Measurements from ENCODE around the gene PRSS48. TPM values are rescaled to one million over a fixed set of nuclear protein-coding genes. Genes with fewer than 3 reads are reported as not detected.

Gene PRSS48
- polyA plus RNA-seq, 1 donor from 2014 or later, result not detected

DNA sequence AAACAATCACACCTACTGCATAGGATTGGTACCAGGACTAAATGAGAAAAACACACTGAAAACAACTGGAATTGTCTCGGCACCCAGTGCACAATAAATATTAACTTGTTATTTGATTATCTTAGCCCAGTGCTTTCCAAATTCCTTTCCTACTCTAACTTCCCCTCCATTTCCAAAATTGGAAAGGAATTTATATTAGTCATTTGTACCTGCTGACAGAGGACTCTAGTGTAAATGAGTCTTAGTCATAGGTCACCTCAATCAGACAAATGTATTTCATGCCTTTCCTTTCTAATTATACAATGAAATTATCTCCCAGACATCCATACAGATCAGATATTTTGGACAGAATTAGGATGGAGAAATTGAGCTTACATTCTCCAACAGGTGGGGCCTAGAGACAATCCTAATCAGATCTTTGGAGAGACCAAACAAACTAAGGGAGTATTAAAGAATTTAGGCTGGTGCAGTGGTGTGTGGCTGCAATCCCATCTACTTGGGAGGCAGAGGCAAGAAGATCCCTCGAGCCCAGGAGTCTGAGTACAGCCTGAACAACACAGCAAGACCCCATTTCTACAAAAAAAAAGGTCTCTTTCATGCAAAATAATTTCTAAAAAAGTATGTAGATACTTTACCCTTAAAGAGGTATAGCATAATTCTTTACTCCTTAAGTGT lies 38.4 kb downstream of the PRSS48 start:
- TF ChIP-seq POLR2AphosphoS5 (IDR thresholded peaks at IDR 0.05), result no peak
- no peak for TF ChIP-seq EP300 (conservative IDR thresholded peaks at IDR 0.05; ENCODE audit: poor library complexity, severe bottlenecking)
- TF ChIP-seq EZH2 (IDR thresholded peaks at IDR 0.05; ENCODE audit: borderline replicate concordance, insufficient read depth, low read length, poor library complexity, severe bottlenecking), result no peak
- no peak for TF ChIP-seq TAF1 (IDR thresholded peaks at IDR 0.05; ENCODE audit: low read depth)
- no peak for TF ChIP-seq SMC3 (conservative IDR thresholded peaks at IDR 0.05; ENCODE audit: poor library complexity)
- TF ChIP-seq RAD21 (conservative IDR thresholded peaks at IDR 0.05), result no peak
- TF ChIP-seq, protein P1, sequence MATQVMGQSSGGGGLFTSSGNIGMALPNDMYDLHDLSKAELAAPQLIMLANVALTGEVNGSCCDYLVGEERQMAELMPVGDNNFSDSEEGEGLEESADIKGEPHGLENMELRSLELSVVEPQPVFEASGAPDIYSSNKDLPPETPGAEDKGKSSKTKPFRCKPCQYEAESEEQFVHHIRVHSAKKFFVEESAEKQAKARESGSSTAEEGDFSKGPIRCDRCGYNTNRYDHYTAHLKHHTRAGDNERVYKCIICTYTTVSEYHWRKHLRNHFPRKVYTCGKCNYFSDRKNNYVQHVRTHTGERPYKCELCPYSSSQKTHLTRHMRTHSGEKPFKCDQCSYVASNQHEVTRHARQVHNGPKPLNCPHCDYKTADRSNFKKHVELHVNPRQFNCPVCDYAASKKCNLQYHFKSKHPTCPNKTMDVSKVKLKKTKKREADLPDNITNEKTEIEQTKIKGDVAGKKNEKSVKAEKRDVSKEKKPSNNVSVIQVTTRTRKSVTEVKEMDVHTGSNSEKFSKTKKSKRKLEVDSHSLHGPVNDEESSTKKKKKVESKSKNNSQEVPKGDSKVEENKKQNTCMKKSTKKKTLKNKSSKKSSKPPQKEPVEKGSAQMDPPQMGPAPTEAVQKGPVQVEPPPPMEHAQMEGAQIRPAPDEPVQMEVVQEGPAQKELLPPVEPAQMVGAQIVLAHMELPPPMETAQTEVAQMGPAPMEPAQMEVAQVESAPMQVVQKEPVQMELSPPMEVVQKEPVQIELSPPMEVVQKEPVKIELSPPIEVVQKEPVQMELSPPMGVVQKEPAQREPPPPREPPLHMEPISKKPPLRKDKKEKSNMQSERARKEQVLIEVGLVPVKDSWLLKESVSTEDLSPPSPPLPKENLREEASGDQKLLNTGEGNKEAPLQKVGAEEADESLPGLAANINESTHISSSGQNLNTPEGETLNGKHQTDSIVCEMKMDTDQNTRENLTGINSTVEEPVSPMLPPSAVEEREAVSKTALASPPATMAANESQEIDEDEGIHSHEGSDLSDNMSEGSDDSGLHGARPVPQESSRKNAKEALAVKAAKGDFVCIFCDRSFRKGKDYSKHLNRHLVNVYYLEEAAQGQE (IDR thresholded peaks at IDR 0.05; ENCODE audit: borderline replicate concordance), result no peak
- TF ChIP-seq MXI1 (conservative IDR thresholded peaks at IDR 0.05; ENCODE audit: poor library complexity, severe bottlenecking), result no peak
- TF ChIP-seq, protein P2, sequence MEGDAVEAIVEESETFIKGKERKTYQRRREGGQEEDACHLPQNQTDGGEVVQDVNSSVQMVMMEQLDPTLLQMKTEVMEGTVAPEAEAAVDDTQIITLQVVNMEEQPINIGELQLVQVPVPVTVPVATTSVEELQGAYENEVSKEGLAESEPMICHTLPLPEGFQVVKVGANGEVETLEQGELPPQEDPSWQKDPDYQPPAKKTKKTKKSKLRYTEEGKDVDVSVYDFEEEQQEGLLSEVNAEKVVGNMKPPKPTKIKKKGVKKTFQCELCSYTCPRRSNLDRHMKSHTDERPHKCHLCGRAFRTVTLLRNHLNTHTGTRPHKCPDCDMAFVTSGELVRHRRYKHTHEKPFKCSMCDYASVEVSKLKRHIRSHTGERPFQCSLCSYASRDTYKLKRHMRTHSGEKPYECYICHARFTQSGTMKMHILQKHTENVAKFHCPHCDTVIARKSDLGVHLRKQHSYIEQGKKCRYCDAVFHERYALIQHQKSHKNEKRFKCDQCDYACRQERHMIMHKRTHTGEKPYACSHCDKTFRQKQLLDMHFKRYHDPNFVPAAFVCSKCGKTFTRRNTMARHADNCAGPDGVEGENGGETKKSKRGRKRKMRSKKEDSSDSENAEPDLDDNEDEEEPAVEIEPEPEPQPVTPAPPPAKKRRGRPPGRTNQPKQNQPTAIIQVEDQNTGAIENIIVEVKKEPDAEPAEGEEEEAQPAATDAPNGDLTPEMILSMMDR (IDR thresholded peaks at IDR 0.05; ENCODE audit: poor library complexity, severe bottlenecking), result no peak
- Histone ChIP-seq H3K9ac (ENCODE audit: low read length) (no peak overlapping the region), H3K36me3 (ENCODE audit: insufficient read depth, low read length) (no peaks in the 10 kb centered on the region), H3F3A (ENCODE audit: insufficient read depth, low read length, poor library complexity, severe bottlenecking) (no peaks in the 10 kb centered on the region), H3K79me2 (replicated peaks; ENCODE audit: insufficient read depth, low read length) (no peaks in the 10 kb centered on the region), H4K20me1 (ENCODE audit: insufficient read depth) (no peaks in the 10 kb centered on the region), H3K9me2 (ENCODE audit: insufficient read depth, low read length) (no peaks in the 10 kb centered on the region), H3K9me3 (ENCODE audit: low read length) (no peaks in the 10 kb centered on the region), H3K4me2 (ENCODE audit: low read length) (no peak overlapping the region), H3K27me3 (ENCODE audit: insufficient read depth, low read depth, low read length) (no peaks in the 10 kb centered on the region), H3K27ac (ENCODE audit: low read length) (no peak overlapping the region), H2AFZ (ENCODE audit: low read depth, low read length) (no peak overlapping the region), H3K4me3 (ENCODE audit: low read length) (no peak overlapping the region)

DNA sequence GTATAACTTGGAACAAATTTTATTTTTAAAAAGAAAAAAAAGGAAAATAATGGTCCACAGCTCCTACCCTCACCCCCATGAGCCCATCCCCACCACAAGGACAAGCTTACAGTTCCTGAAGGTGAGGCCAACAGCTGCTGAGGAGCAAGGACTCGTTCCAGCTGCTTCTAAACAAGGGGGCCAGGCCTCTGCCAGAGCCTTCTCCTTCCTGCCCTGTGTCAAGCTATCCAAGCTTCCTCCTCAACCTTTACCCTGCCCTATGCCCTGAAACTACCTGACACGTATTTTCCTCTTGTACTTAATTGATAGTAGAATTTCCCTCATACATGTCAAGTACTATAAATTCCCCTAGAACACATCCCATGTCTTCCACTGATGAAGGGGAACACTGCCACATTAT lies 39.7 kb downstream of the PRSS48 start:
- Histone ChIP-seq H3K27ac (ENCODE audit: low read length) (no peak overlapping the region), H3K9me2 (ENCODE audit: insufficient read depth, low read length) (no peaks in the 10 kb centered on the region), H2AFZ (ENCODE audit: low read depth, low read length) (no peak overlapping the region), H4K20me1 (ENCODE audit: insufficient read depth) (no peaks in the 10 kb centered on the region), H3K79me2 (replicated peaks; ENCODE audit: insufficient read depth, low read length) (no peaks in the 10 kb centered on the region), H3K4me2 (ENCODE audit: low read length) (no peak overlapping the region), H3K9ac (ENCODE audit: low read length) (no peak overlapping the region), H3K4me3 (ENCODE audit: low read length) (no peak overlapping the region), H3K36me3 (ENCODE audit: insufficient read depth, low read length) (no peaks in the 10 kb centered on the region), H3F3A (ENCODE audit: insufficient read depth, low read length, poor library complexity, severe bottlenecking) (no peaks in the 10 kb centered on the region), H3K9me3 (ENCODE audit: low read length) (no peaks in the 10 kb centered on the region), H3K27me3 (ENCODE audit: insufficient read depth, low read depth, low read length) (no peaks in the 10 kb centered on the region)
- TF ChIP-seq, protein P2 (IDR thresholded peaks at IDR 0.05; ENCODE audit: poor library complexity, severe bottlenecking), result no peak
- TF ChIP-seq TAF1 (IDR thresholded peaks at IDR 0.05; ENCODE audit: low read depth), result no peak
- no peak for TF ChIP-seq SMC3 (conservative IDR thresholded peaks at IDR 0.05; ENCODE audit: poor library complexity)
- TF ChIP-seq, protein P1 (IDR thresholded peaks at IDR 0.05; ENCODE audit: borderline replicate concordance), result no peak

All from neural cell (in vitro differentiated cells).